OCI-LY1 (cell line): ENCODE data around the gene SLC30A9.

ENCODE experiments used
- H2AFZ ChIP-seq: fragments of 200-600 bp; sonication (generic), shearing (Covaris generic); 2 replicates; pipeline ENCODE4 v1.6.0; 2014; ENCODE audit warnings: antibody characterized with exemption, mild to moderate bottlenecking, low read length
- H3F3A ChIP-seq: fragments of 200-600 bp; sonication (generic), shearing (Covaris generic); 2 replicates; pipeline ENCODE4 v1.6.0; 2014; ENCODE audit warnings: mild to moderate bottlenecking, antibody characterized with exemption, low read length, moderate library complexity; ENCODE audit not compliant: insufficient read depth
- H3K27ac ChIP-seq: fragments of 200-600 bp; sonication (generic); 2 replicates; pipeline ENCODE4 v1.5.1; 2014; ENCODE audit warnings: low read length, mixed run types, mild to moderate bottlenecking, low read depth; ENCODE audit not compliant: poor library complexity, severe bottlenecking
- H3K27me3 ChIP-seq: fragments of 200-600 bp; sonication (generic); 2 replicates; pipeline ENCODE4 v1.6.0; 2014; ENCODE audit warnings: antibody characterized with exemption, mild to moderate bottlenecking, low read length, moderate library complexity; ENCODE audit not compliant: insufficient read depth
- H3K36me3 ChIP-seq: fragments of 200-600 bp; sonication (generic); 2 replicates; pipeline ENCODE4 v1.6.1; 2014; ENCODE audit warnings: mild to moderate bottlenecking, antibody characterized with exemption, low read length, moderate library complexity, mixed read lengths; ENCODE audit not compliant: insufficient read depth
- H3K4me1 ChIP-seq: fragments of 200-600 bp; sonication (generic); 2 replicates; pipeline ENCODE4 v1.5.1; 2014; ENCODE audit warnings: mild to moderate bottlenecking, low read length, moderate library complexity; ENCODE audit not compliant: insufficient read depth, severe bottlenecking
- H3K4me2 ChIP-seq: fragments of 200-600 bp; sonication (generic), shearing (Covaris generic); 2 replicates; pipeline ENCODE4 v1.6.1; 2014; ENCODE audit warnings: low read length
- H3K4me3 ChIP-seq: fragments of 200-600 bp; sonication (generic); 2 replicates; pipeline ENCODE4 v1.5.1; 2014; ENCODE audit warnings: low read length, low read depth, mild to moderate bottlenecking, mixed read lengths; ENCODE audit not compliant: poor library complexity, severe bottlenecking
- H3K79me2 ChIP-seq: fragments of 200-600 bp; shearing (Covaris generic); 2 replicates; pipeline ENCODE4 v1.6.1; 2016; ENCODE audit warnings: mixed run types, low read length, mixed read lengths; ENCODE audit not compliant: insufficient read depth
- H3K9ac ChIP-seq: fragments of 200-600 bp; sonication (generic), shearing (Covaris generic); 2 replicates; pipeline ENCODE4 v1.6.1; 2014; ENCODE audit warnings: mild to moderate bottlenecking, low read length, mixed read lengths
- H3K9me2 ChIP-seq: fragments of 200-600 bp; sonication (generic), shearing (Covaris generic); 2 replicates; pipeline ENCODE4 v1.6.1; 2014; ENCODE audit warnings: low read depth, mild to moderate bottlenecking, low read length, mixed read lengths
- H3K9me3 ChIP-seq: fragments of 200-600 bp; shearing (Covaris generic); 2 replicates; pipeline ENCODE4 v1.6.1; 2014; ENCODE audit warnings: low read length, mixed read lengths
- H4K20me1 ChIP-seq: fragments of 200-600 bp; sonication (generic), shearing (Covaris generic); 2 replicates; pipeline ENCODE4 v1.6.0; 2016; ENCODE audit warnings: mild to moderate bottlenecking, low read length; ENCODE audit not compliant: insufficient read depth
- EZH2 ChIP-seq: fragments of 200-600 bp; sonication (generic), shearing (Covaris generic); IDR thresholded peaks from 2 replicates; pipeline ENCODE4 v1.8.0; 2017; ENCODE audit warnings: borderline replicate concordance, mixed run types, mild to moderate bottlenecking, antibody characterized with exemption, low read length, moderate library complexity, mixed read lengths
- TF ChIP-seq, protein P1 (sequence below): fragments of 200-600 bp; sonication (generic), shearing (Covaris generic); IDR thresholded peaks from 2 replicates; pipeline ENCODE4 v1.5.1; 2017; ENCODE audit warnings: mild to moderate bottlenecking, antibody characterized with exemption, low read length, moderate library complexity, mixed read lengths

The SLC30A9 gene

DNA sequence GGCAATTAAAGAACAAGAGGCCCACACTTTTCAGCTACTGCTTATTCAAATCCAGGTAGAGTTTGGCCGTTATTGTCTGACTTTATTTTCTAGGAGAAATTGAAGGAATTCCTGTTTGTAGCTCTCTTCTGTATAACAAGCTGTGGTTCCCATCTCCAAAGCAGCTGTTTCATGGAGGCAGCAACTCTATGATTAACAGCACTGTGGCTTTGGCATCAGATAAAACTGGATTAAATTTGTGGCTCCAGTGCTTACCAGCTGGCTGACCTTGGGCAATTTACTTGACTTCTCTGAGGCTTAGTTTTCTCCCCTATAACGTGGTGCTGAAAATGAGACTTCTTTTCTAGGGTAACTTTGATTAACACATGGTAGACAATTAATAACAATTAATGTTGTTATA is 28.1 kb downstream of the SLC30A9 start:
- H4K20me1 ChIP-seq: no peaks in the 10 kb centered on the region
- no peaks in the 10 kb centered on the region for H3K4me1 ChIP-seq
- H3K4me2 ChIP-seq: no peak overlapping the region
- H3K9me3 ChIP-seq: no peaks in the 10 kb centered on the region
- no peaks in the 10 kb centered on the region for H3K27me3 ChIP-seq
- H3K36me3 ChIP-seq: peaks cover 30% of the 10 kb centered on the region
- H3K79me2 ChIP-seq: 0 out of 2 replicates have a peak, but pooled peaks cover 13% of the 10 kb centered on the region
- H2AFZ ChIP-seq: no peak overlapping the region
- no peak overlapping the region for H3K9ac ChIP-seq
- no peaks in the 10 kb centered on the region for H3F3A ChIP-seq
- no peak overlapping the region for H3K27ac ChIP-seq
- no peak overlapping the region for H3K4me3 ChIP-seq
- TF ChIP-seq, protein P1, sequence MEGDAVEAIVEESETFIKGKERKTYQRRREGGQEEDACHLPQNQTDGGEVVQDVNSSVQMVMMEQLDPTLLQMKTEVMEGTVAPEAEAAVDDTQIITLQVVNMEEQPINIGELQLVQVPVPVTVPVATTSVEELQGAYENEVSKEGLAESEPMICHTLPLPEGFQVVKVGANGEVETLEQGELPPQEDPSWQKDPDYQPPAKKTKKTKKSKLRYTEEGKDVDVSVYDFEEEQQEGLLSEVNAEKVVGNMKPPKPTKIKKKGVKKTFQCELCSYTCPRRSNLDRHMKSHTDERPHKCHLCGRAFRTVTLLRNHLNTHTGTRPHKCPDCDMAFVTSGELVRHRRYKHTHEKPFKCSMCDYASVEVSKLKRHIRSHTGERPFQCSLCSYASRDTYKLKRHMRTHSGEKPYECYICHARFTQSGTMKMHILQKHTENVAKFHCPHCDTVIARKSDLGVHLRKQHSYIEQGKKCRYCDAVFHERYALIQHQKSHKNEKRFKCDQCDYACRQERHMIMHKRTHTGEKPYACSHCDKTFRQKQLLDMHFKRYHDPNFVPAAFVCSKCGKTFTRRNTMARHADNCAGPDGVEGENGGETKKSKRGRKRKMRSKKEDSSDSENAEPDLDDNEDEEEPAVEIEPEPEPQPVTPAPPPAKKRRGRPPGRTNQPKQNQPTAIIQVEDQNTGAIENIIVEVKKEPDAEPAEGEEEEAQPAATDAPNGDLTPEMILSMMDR: no peak
- no peaks in the 10 kb centered on the region for H3K9me2 ChIP-seq

DNA sequence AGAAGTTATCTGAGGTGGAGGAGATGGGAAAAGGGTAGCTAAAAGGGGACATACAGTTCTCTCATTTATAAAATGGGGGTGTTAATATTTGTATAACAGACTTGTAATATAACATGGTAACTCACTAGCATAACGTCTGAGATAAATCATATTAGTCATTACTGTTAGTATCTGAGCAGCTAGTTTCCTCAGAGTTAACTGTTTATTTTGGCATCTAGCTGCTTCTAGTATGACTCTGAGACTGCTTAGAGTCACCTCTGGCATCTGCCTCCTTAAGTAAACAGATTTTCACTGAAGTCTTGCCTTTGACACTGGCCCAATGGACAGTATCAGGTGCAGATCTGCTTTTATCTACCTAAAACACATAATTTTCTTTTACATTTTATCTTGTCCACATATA is 58.1 kb downstream of the SLC30A9 start:
- peaks cover 41% of the 10 kb centered on the region for H3K36me3 ChIP-seq
- H3K9me3 ChIP-seq: no peaks in the 10 kb centered on the region
- no peak overlapping the region for H3K4me2 ChIP-seq
- H3K27me3 ChIP-seq: no peaks in the 10 kb centered on the region
- H3K4me1 ChIP-seq: no peaks in the 10 kb centered on the region
- H3K4me3 ChIP-seq: no peak overlapping the region
- no peaks in the 10 kb centered on the region for H3K9me2 ChIP-seq
- no peaks in the 10 kb centered on the region for H3F3A ChIP-seq
- H3K27ac ChIP-seq: no peak overlapping the region
- H3K79me2 ChIP-seq: no peaks in the 10 kb centered on the region
- H2AFZ ChIP-seq: no peak overlapping the region
- TF ChIP-seq EZH2: no peak
- TF ChIP-seq, protein P1: no peak
- H3K9ac ChIP-seq: no peak overlapping the region
- no peaks in the 10 kb centered on the region for H4K20me1 ChIP-seq

DNA sequence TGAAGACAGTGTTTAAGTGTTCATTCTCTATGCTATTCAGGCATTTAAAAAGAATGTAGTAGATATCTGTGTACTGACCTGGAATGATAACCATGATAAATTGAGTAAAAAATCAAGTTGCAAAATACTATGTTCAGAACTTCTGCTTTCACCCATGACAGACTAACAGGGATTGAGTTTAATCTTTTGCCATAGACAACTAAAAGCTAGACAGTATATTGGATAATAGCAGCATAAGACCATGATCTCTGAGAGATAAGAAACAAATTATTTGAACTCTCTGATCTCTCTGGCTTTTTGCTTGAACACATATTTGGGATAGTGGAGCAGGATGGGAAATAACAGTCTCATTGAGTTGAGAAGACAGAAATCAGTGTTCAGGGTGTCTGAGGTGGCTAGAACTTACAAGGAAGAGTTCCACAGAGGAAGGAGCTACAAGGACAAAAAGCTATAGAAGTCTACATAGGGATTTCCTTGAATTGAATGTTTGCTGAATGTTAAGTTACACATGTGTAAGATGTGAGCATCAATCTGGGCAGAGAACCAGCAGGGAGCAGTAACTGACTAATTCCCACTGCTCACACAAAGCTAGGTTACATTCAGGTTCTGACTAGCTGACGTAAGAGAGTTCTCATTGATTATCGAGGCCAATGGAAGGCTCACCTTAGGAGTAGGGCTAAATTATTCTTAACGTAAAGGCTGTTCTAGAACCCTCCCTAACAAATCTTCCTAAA is 60.4 kb downstream of the SLC30A9 start:
- H3K27ac ChIP-seq: no peak overlapping the region
- H3K36me3 ChIP-seq: peaks cover 47% of the 10 kb centered on the region
- H2AFZ ChIP-seq: no peak overlapping the region
- H3K4me3 ChIP-seq: no peak overlapping the region
- H3K79me2 ChIP-seq: no peaks in the 10 kb centered on the region
- H3K4me2 ChIP-seq: no peak overlapping the region
- H3F3A ChIP-seq: no peaks in the 10 kb centered on the region
- H3K9me2 ChIP-seq: no peaks in the 10 kb centered on the region
- no peaks in the 10 kb centered on the region for H4K20me1 ChIP-seq
- TF ChIP-seq, protein P1: no peak
- TF ChIP-seq EZH2: no peak
- no peaks in the 10 kb centered on the region for H3K4me1 ChIP-seq
- H3K9me3 ChIP-seq: no peaks in the 10 kb centered on the region
- no peaks in the 10 kb centered on the region for H3K27me3 ChIP-seq
- H3K9ac ChIP-seq: no peak overlapping the region
